Measurements from ENCODE around the gene SLC16A13. TPM values are rescaled to one million over a fixed set of nuclear protein-coding genes. Genes with fewer than 3 reads are reported as not detected.
A peak's percentile ranks its signal among the peaks of the same experiment; 100 is the strongest.
"Not testable (repeated sequence)": the region's sequence is repeated elsewhere in the genome, so short reads cannot be mapped to it uniquely, and the experiment has no call there.

SLC16A13 gene
- total RNA-seq, 1 experiment from 2014 or later, result 0.77 TPM

GRCh38 chr17:7029096-7029495 lies 6.7 kb upstream of the SLC16A13 start:
- no peak for DNase-seq (ENCODE audit: low spot score)

GRCh38 chr17:7029659-7030058 lies 6.2 kb upstream of the SLC16A13 start:
- no peak for DNase-seq (ENCODE audit: low spot score)

GRCh38 chr17:7034955-7035590 lies 742 bp upstream of the SLC16A13 start:
- DNase-seq (ENCODE audit: low spot score), result no peak

GRCh38 chr17:7038025-7038862 lies 2.4 kb downstream of the SLC16A13 start:
- no peak for DNase-seq (ENCODE audit: low spot score)

GRCh38 chr17:7039832-7040231 lies 4.0 kb downstream of the SLC16A13 start:
- DNase-seq (ENCODE audit: low spot score), result no peak

GRCh38 chr17:7041607-7042500 lies 6.0 kb downstream of the SLC16A13 start:
- DNase-seq (ENCODE audit: low spot score), result no peak

- no peak for DNase-seq (ENCODE audit: low spot score)
These were observed 6.8 kb downstream of the SLC16A13 start for GRCh38 chr17:7042501-7043181.

GRCh38 chr17:7043182-7043496 lies 7.3 kb downstream of the SLC16A13 start:
- no peak for DNase-seq (ENCODE audit: low spot score)

- no peak for DNase-seq (ENCODE audit: low spot score)
These were observed 7.8 kb downstream of the SLC16A13 start, which contains the start of gene SLC16A11 for GRCh38 chr17:7043497-7044198. TSS of gene SLC16A11 (minus strand) at chr17:7044092. CDS start at chr17:7043513, 579 bp downstream.

- peak; percentile 61 for DNase-seq (ENCODE audit: low spot score)
These were observed 9.8 kb downstream of the SLC16A13 start for GRCh38 chr17:7045492-7046126.

- DNase-seq (ENCODE audit: low spot score), result no peak
These were observed 10.4 kb downstream of the SLC16A13 start for GRCh38 chr17:7046127-7046724.

GRCh38 chr17:7046725-7047397 lies 11.0 kb downstream of the SLC16A13 start:
- DNase-seq (ENCODE audit: low spot score), result not testable (repeated sequence)

GRCh38 chr17:7047566-7047965 lies 11.8 kb downstream of the SLC16A13 start:
- no peak for DNase-seq (ENCODE audit: low spot score)

- peak; percentile 53 for DNase-seq (ENCODE audit: low spot score)
These were observed 13.2 kb downstream of the SLC16A13 start for GRCh38 chr17:7048968-7049367.

- DNase-seq (ENCODE audit: low spot score), result not testable (repeated sequence)
These were observed 14.8 kb downstream of the SLC16A13 start for GRCh38 chr17:7050583-7050982.

- peak; percentile 80 for DNase-seq (ENCODE audit: low spot score)
These were observed 20.6 kb downstream of the SLC16A13 start for GRCh38 chr17:7056386-7056785.

GRCh38 chr17:7058831-7059447 lies 23.1 kb downstream of the SLC16A13 start:
- DNase-seq (ENCODE audit: low spot score), result no peak

- DNase-seq (ENCODE audit: low spot score), result peak; percentile 84
These were observed 24.5 kb downstream of the SLC16A13 start for GRCh38 chr17:7060165-7060891.

All from H4 (cell line).